HepG2 (cell line): ENCODE measurements around the gene WFDC11. TPM values are rescaled to one million over a fixed set of nuclear protein-coding genes. Genes with fewer than 3 reads are reported as not detected.
A peak's percentile ranks its signal among the peaks of the same experiment; 100 is the strongest.

ENCODE experiments used
- microRNA-seq: library from miRNA; unstranded; fragments of <30 nt; microRNA quantifications from one replicate; pipeline ENCODE4, GENCODE V29; 2020
- polyA plus RNA-seq, 8 experiments: library from polyadenylated mRNA; depleted of rRNA in 3 of 8; stranded (reverse) in 7 of 8; unstranded in 1 of 8; fragments of >200 nt; fragmentation: Illumina TruSeq in 4 of 8; extraction: Trizol in 4 of 8; gene quantifications; 2 replicates each; pipeline versions ENCODE4 v1.2.1 to v1.2.3, GENCODE V29; 2011 to 2016; ENCODE audit warnings: low read depth in 4 of 8, missing spikeins in 1 of 8, mixed read lengths in 1 of 8; ENCODE audit not compliant: insufficient read depth in 1 of 8
- small RNA-seq, 3 experiments: library from RNA; depleted of rRNA; stranded (forward); fragments of <200 nt; gene quantifications; one replicate each; pipeline ENCODE3, GENCODE V24; 2012; ENCODE audit warnings: low read depth in 2 of 3, low replicate concordance in 1 of 3; ENCODE audit not compliant: insufficient read length in 3 of 3, insufficient read depth in 2 of 3
- total RNA-seq, 5 experiments: library from RNA; depleted of rRNA; stranded (reverse); fragments of >200 nt; fragmentation: Illumina TruSeq; extraction: Trizol; gene quantifications; 2 replicates each; pipeline ENCODE4 v1.2.3, GENCODE V29; 2016; ENCODE audit warnings: low read depth in 1 of 5

The WFDC11 gene
- total and polyA plus RNA-seq, 2 of the 13 experiments (the other 11 are each of a cell fraction or from before 2014, with no cell fraction given) = not detected

Small RNA genes within 50 kb of the gene (microRNA-seq; reads per million reads assigned to microRNA genes)
- gene MIR3617 = 3.6 reads per million, percentile 23 among the genes with 10 or more reads in this experiment

Small RNA genes within 50 kb of the gene (small RNA-seq; reads per million reads assigned to genes)
- 0 reads per million in 3 experiments for gene MIR3617

Other genes with a start within 250 kb of the WFDC11 start
- not detected in 2 replicates for gene WFDC2, start 200.5 kb downstream of the WFDC11 start, total RNA-seq (2016; rRNA removed; fragmentation: Illumina TruSeq; extraction: Trizol)
- gene WFDC2, start 200.5 kb downstream of the WFDC11 start, polyA plus RNA-seq (2011; rRNA removed) = 0.13 and 0.33 TPM in 2 replicates
- not detected in 2 replicates for gene SPINT3, start 154.6 kb downstream of the WFDC11 start, total RNA-seq (2016; rRNA removed; fragmentation: Illumina TruSeq; extraction: Trizol)
- not detected in 2 replicates for gene SPINT3, start 154.6 kb downstream of the WFDC11 start, polyA plus RNA-seq (2011; rRNA removed)
- not detected in 2 replicates for gene WFDC6, start 130.8 kb downstream of the WFDC11 start, total RNA-seq (2016; rRNA removed; fragmentation: Illumina TruSeq; extraction: Trizol)
- gene WFDC6, start 130.8 kb downstream of the WFDC11 start, polyA plus RNA-seq (2011; rRNA removed) = not detected in 2 replicates
- not detected in 2 replicates for gene EPPIN, start 122.8 kb downstream of the WFDC11 start, total RNA-seq (2016; rRNA removed; fragmentation: Illumina TruSeq; extraction: Trizol)
- not detected in 2 replicates for gene EPPIN, start 122.8 kb downstream of the WFDC11 start, polyA plus RNA-seq (2011; rRNA removed)
- not detected in 2 replicates for gene WFDC8, start 91.0 kb downstream of the WFDC11 start, total RNA-seq (2016; rRNA removed; fragmentation: Illumina TruSeq; extraction: Trizol)
- gene WFDC8, start 91.0 kb downstream of the WFDC11 start, polyA plus RNA-seq (2011; rRNA removed) = not detected in 2 replicates
- gene WFDC10A, start 40.5 kb downstream of the WFDC11 start, total RNA-seq (2016; rRNA removed; fragmentation: Illumina TruSeq; extraction: Trizol) = not detected in 2 replicates
- not detected in 2 replicates for gene WFDC10A, start 40.5 kb downstream of the WFDC11 start, polyA plus RNA-seq (2011; rRNA removed)
- not detected in 2 replicates for gene WFDC9, start 39.0 kb downstream of the WFDC11 start, total RNA-seq (2016; rRNA removed; fragmentation: Illumina TruSeq; extraction: Trizol)
- not detected in 2 replicates for gene WFDC9, start 39.0 kb downstream of the WFDC11 start, polyA plus RNA-seq (2011; rRNA removed)
- not detected in 2 replicates for gene WFDC13, start 31.8 kb upstream of the WFDC11 start, total RNA-seq (2016; rRNA removed; fragmentation: Illumina TruSeq; extraction: Trizol)
- gene WFDC13, start 31.8 kb upstream of the WFDC11 start, polyA plus RNA-seq (2011; rRNA removed) = not detected in 2 replicates
- gene WFDC10B, start 34.8 kb upstream of the WFDC11 start, total RNA-seq (2016; rRNA removed; fragmentation: Illumina TruSeq; extraction: Trizol) = not detected in 2 replicates
- gene WFDC10B, start 34.8 kb upstream of the WFDC11 start, polyA plus RNA-seq (2011; rRNA removed) = 0.24 TPM in 1 of 2 replicates, not detected in the other
- gene SPINT4, start 52.1 kb upstream of the WFDC11 start, total RNA-seq (2016; rRNA removed; fragmentation: Illumina TruSeq; extraction: Trizol) = not detected in 2 replicates
- not detected in 2 replicates for gene SPINT4, start 52.1 kb upstream of the WFDC11 start, polyA plus RNA-seq (2011; rRNA removed)
- 0.40 and 0.58 TPM in 2 replicates for gene WFDC3, start 121.6 kb upstream of the WFDC11 start, total RNA-seq (2016; rRNA removed; fragmentation: Illumina TruSeq; extraction: Trizol)
- gene WFDC3, start 121.6 kb upstream of the WFDC11 start, polyA plus RNA-seq (2011; rRNA removed) = 0.33 TPM in 1 of 2 replicates, not detected in the other
- 23.2 and 40.1 TPM in 2 replicates for gene DNTTIP1, start 121.7 kb upstream of the WFDC11 start, total RNA-seq (2016; rRNA removed; fragmentation: Illumina TruSeq; extraction: Trizol)
- gene DNTTIP1, start 121.7 kb upstream of the WFDC11 start, polyA plus RNA-seq (2011; rRNA removed) = 56.7 and 56.8 TPM in 2 replicates
- 123 and 139 TPM in 2 replicates for gene UBE2C, start 142.4 kb upstream of the WFDC11 start, total RNA-seq (2016; rRNA removed; fragmentation: Illumina TruSeq; extraction: Trizol)
- gene UBE2C, start 142.4 kb upstream of the WFDC11 start, polyA plus RNA-seq (2011; rRNA removed) = 58.6 and 100 TPM in 2 replicates
- gene TNNC2, start 157.1 kb upstream of the WFDC11 start, total RNA-seq (2016; rRNA removed; fragmentation: Illumina TruSeq; extraction: Trizol) = 4.7 and 7.1 TPM in 2 replicates
- gene TNNC2, start 157.1 kb upstream of the WFDC11 start, polyA plus RNA-seq (2011; rRNA removed) = 1.8 and 2.5 TPM in 2 replicates
- gene SNX21, start 163.6 kb upstream of the WFDC11 start, total RNA-seq (2016; rRNA removed; fragmentation: Illumina TruSeq; extraction: Trizol) = 9.3 and 12.8 TPM in 2 replicates
- gene SNX21, start 163.6 kb upstream of the WFDC11 start, polyA plus RNA-seq (2011; rRNA removed) = 7.7 and 9.3 TPM in 2 replicates
- 31.4 and 39.1 TPM in 2 replicates for gene ACOT8, start 187.2 kb upstream of the WFDC11 start, total RNA-seq (2016; rRNA removed; fragmentation: Illumina TruSeq; extraction: Trizol)
- 45.5 and 54.4 TPM in 2 replicates for gene ACOT8, start 187.2 kb upstream of the WFDC11 start, polyA plus RNA-seq (2011; rRNA removed)
- 5.8 and 7.3 TPM in 2 replicates for gene ZSWIM3, start 187.4 kb upstream of the WFDC11 start, total RNA-seq (2016; rRNA removed; fragmentation: Illumina TruSeq; extraction: Trizol)
- gene ZSWIM3, start 187.4 kb upstream of the WFDC11 start, polyA plus RNA-seq (2011; rRNA removed) = 5.2 and 7.1 TPM in 2 replicates
- 11.7 and 16.5 TPM in 2 replicates for gene ZSWIM1, start 211.0 kb upstream of the WFDC11 start, total RNA-seq (2016; rRNA removed; fragmentation: Illumina TruSeq; extraction: Trizol)
- gene ZSWIM1, start 211.0 kb upstream of the WFDC11 start, polyA plus RNA-seq (2011; rRNA removed) = 9.0 and 9.5 TPM in 2 replicates
- 3.3 and 7.6 TPM in 2 replicates for gene SPATA25, start 217.4 kb upstream of the WFDC11 start, total RNA-seq (2016; rRNA removed; fragmentation: Illumina TruSeq; extraction: Trizol)
- 4.8 and 8.9 TPM in 2 replicates for gene SPATA25, start 217.4 kb upstream of the WFDC11 start, polyA plus RNA-seq (2011; rRNA removed)
- 4.1 and 9.7 TPM in 2 replicates for gene NEURL2, start 221.0 kb upstream of the WFDC11 start, total RNA-seq (2016; rRNA removed; fragmentation: Illumina TruSeq; extraction: Trizol)
- gene NEURL2, start 221.0 kb upstream of the WFDC11 start, polyA plus RNA-seq (2011; rRNA removed) = 7.2 and 12.2 TPM in 2 replicates
- gene CTSA, start 221.1 kb upstream of the WFDC11 start, total RNA-seq (2016; rRNA removed; fragmentation: Illumina TruSeq; extraction: Trizol) = 63.8 and 202 TPM in 2 replicates
- gene CTSA, start 221.1 kb upstream of the WFDC11 start, polyA plus RNA-seq (2011; rRNA removed) = 222 and 231 TPM in 2 replicates
- 7.0 and 16.9 TPM in 2 replicates for gene PLTP, start 241.9 kb upstream of the WFDC11 start, total RNA-seq (2016; rRNA removed; fragmentation: Illumina TruSeq; extraction: Trizol)
- gene PLTP, start 241.9 kb upstream of the WFDC11 start, polyA plus RNA-seq (2011; rRNA removed) = 28.6 and 30.7 TPM in 2 replicates